ENCODE measurements around the gene FNDC8. TPM values are rescaled to one million over a fixed set of nuclear protein-coding genes. Genes with fewer than 3 reads are reported as not detected.

FNDC8 gene
- total RNA-seq, 1 experiment from 2014 or later: not detected

- POLR2A ChIA-PET (ENCODE audit: low non-redundant PET): no interaction called here
- Histone ChIP-seq H3K27ac (ENCODE audit: low read depth, low read length, poor library complexity, severe bottlenecking) (no peak overlapping the region), H3K27me3 (replicated peaks; ENCODE audit: insufficient read depth, low read depth, low read length, poor library complexity) (no peaks in the 10 kb centered on the region), H3K4me1 (ENCODE audit: insufficient read depth, low read length, poor library complexity, severe bottlenecking) (peaks cover 11% of the 10 kb centered on the region), H3K36me3 (ENCODE audit: insufficient read depth, low read length, poor library complexity, severe bottlenecking) (no peaks in the 10 kb centered on the region), H3K9me3 (ENCODE audit: low read depth, low read length, poor library complexity, severe bottlenecking) (no peaks in the 10 kb centered on the region), H3K4me3 (ENCODE audit: low read depth, low read length, poor library complexity, severe bottlenecking) (no peak overlapping the region)
- intact Hi-C loops (cut with micrococcal nuclease; ENCODE audit: unreplicated experiment): no loop called here
- DNase-seq (ENCODE audit: low spot score): no peak
- CTCF ChIA-PET: no interaction called here
- no peak for TF ChIP-seq EZH2 (IDR thresholded peaks at IDR 0.05; ENCODE audit: borderline replicate concordance, low read depth, low read length, poor library complexity, severe bottlenecking)
- TF ChIP-seq, protein P1, sequence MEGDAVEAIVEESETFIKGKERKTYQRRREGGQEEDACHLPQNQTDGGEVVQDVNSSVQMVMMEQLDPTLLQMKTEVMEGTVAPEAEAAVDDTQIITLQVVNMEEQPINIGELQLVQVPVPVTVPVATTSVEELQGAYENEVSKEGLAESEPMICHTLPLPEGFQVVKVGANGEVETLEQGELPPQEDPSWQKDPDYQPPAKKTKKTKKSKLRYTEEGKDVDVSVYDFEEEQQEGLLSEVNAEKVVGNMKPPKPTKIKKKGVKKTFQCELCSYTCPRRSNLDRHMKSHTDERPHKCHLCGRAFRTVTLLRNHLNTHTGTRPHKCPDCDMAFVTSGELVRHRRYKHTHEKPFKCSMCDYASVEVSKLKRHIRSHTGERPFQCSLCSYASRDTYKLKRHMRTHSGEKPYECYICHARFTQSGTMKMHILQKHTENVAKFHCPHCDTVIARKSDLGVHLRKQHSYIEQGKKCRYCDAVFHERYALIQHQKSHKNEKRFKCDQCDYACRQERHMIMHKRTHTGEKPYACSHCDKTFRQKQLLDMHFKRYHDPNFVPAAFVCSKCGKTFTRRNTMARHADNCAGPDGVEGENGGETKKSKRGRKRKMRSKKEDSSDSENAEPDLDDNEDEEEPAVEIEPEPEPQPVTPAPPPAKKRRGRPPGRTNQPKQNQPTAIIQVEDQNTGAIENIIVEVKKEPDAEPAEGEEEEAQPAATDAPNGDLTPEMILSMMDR (conservative IDR thresholded peaks at IDR 0.05; ENCODE audit: low read depth, low read length): no peak
- BruUV-seq (replicated peaks): no TSS peak
These were observed 34.4 kb upstream of the FNDC8 start for GRCh38 chr17:35086931-35087573.

DNA sequence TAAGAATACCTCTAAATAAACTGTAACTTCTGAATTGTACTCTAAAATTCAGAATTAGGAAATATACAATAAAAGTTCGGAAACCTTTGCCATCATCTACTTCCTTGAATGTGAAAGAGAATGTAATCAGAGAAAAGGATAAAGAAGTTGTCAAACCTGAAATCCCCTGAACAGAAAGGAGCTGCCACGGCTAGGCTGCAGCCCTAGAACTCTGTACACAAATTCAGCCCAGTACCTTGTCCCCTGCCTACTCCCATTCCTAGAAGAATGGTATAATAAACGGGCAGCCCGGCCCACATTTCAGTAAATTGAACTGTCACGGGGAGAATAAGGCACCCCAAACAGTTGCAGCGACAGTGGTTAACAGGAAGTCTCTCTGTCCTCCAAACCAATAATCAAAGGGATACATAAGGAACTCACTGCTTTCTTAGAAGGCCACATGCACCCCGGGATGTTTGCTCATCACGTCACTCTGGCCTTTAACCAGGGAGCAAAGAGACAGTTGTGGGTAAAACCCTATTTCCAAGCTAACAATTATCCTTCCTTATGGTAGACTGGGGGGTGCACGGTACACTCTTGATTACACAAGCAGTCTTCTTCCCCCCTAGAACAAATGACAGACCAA, 33.6 kb upstream of the FNDC8 start:
- TF ChIP-seq, protein P1 (conservative IDR thresholded peaks at IDR 0.05; ENCODE audit: low read depth, low read length): no peak
- no peak for TF ChIP-seq EZH2 (IDR thresholded peaks at IDR 0.05; ENCODE audit: borderline replicate concordance, low read depth, low read length, poor library complexity, severe bottlenecking)
- no peaks in the 10 kb centered on the region for H3K36me3 ChIP-seq (ENCODE audit: insufficient read depth, low read length, poor library complexity, severe bottlenecking)
- H3K4me3 ChIP-seq (ENCODE audit: low read depth, low read length, poor library complexity, severe bottlenecking): peak overlapping the region; percentile 63
- TSS peak; percentile 23 for BruUV-seq (replicated peaks)
- ChIA-PET POLR2A (ENCODE audit: low non-redundant PET) (no interaction called here), CTCF (interaction anchor here (0.6 kb wide), 1 partner anchor 53 kb away, joined by 6 read pairs; no protein-coding TSS in a partner anchor)
- no peaks in the 10 kb centered on the region for H3K9me3 ChIP-seq (ENCODE audit: low read depth, low read length, poor library complexity, severe bottlenecking)
- no peak overlapping the region for H3K27ac ChIP-seq (ENCODE audit: low read depth, low read length, poor library complexity, severe bottlenecking)
- H3K27me3 ChIP-seq (replicated peaks; ENCODE audit: insufficient read depth, low read depth, low read length, poor library complexity): no peaks in the 10 kb centered on the region
- intact Hi-C loops (cut with micrococcal nuclease; ENCODE audit: unreplicated experiment): no loop called here
- DNase-seq (ENCODE audit: low spot score): no peak
- peaks cover 4% of the 10 kb centered on the region for H3K4me1 ChIP-seq (ENCODE audit: insufficient read depth, low read length, poor library complexity, severe bottlenecking)

- Histone ChIP-seq H3K27me3 (replicated peaks; ENCODE audit: insufficient read depth, low read depth, low read length, poor library complexity) (no peaks in the 10 kb centered on the region), H3K4me1 (ENCODE audit: insufficient read depth, low read length, poor library complexity, severe bottlenecking) (no peaks in the 10 kb centered on the region), H3K4me3 (ENCODE audit: low read depth, low read length, poor library complexity, severe bottlenecking) (peak overlapping the region; percentile 63), H3K9me3 (ENCODE audit: low read depth, low read length, poor library complexity, severe bottlenecking) (no peaks in the 10 kb centered on the region), H3K27ac (ENCODE audit: low read depth, low read length, poor library complexity, severe bottlenecking) (no peak overlapping the region), H3K36me3 (ENCODE audit: insufficient read depth, low read length, poor library complexity, severe bottlenecking) (no peaks in the 10 kb centered on the region)
- BruUV-seq (replicated peaks): no TSS peak
- intact Hi-C loops (cut with micrococcal nuclease; ENCODE audit: unreplicated experiment): no loop called here
- ChIA-PET CTCF (interaction anchor here (0.6 kb wide), 1 partner anchor 53 kb away, joined by 6 read pairs; no protein-coding TSS in a partner anchor), POLR2A (ENCODE audit: low non-redundant PET) (no interaction called here)
- peak; percentile 4 for DNase-seq (ENCODE audit: low spot score)
- TF ChIP-seq, protein P1 (conservative IDR thresholded peaks at IDR 0.05; ENCODE audit: low read depth, low read length): no peak
- no peak for TF ChIP-seq EZH2 (IDR thresholded peaks at IDR 0.05; ENCODE audit: borderline replicate concordance, low read depth, low read length, poor library complexity, severe bottlenecking)
These were observed 33.0 kb upstream of the FNDC8 start for GRCh38 chr17:35088356-35088880.
